ENCODE results near the gene TSPAN18.

TSPAN18 gene

GRCh38 chr11:44943696-44944095 lies 216.9 kb downstream of the TSPAN18 start:
- Histone ChIP-seq H3K4me3 (ENCODE audit: low read depth, low read length) (no peak overlapping the region), H3K4me1 (ENCODE audit: control insufficient read depth, insufficient read depth, low read length) (no peaks in the 10 kb centered on the region), H3K27ac (ENCODE audit: extremely low read depth, low read depth, low read length) (no peak overlapping the region), H3K36me3 (ENCODE audit: control insufficient read depth in 2 of 2, insufficient read depth in 1 of 2, low read length in 2 of 2) (peaks cover 0 to 16% of the 10 kb centered on the region in 2 experiments; a peak in 1 of 3 replicates), H3K9me3 (ENCODE audit: control insufficient read depth, insufficient read depth, low read depth, low read length) (no peaks in the 10 kb centered on the region)
- POLR2A ChIA-PET: interaction anchor here (1.6 kb wide), 1 partner anchor 12 kb away, joined by 3 read pairs; no protein-coding TSS in a partner anchor
- peak; percentile 45 for TF ChIP-seq ZIC2 (tag by site-specific recombination; IDR thresholded peaks at IDR 0.05)
- no peak for TF ChIP-seq SP3 (tag by site-specific recombination; IDR thresholded peaks at IDR 0.05)
- TF ChIP-seq ZNF449 (tag by site-specific recombination; IDR thresholded peaks at IDR 0.05): peak; percentile 98
- TF ChIP-seq ZBTB7A (tag by site-specific recombination; IDR thresholded peaks at IDR 0.05; ENCODE audit: low read depth): no peak
- TF ChIP-seq OSR2 (tag by site-specific recombination; IDR thresholded peaks at IDR 0.05): peak; percentile 58; the same call in 1 of the 2 replicates
- peak; percentile 32 for TF ChIP-seq ZBTB8A (tag by site-specific recombination; IDR thresholded peaks at IDR 0.05)
- CTCF ChIA-PET: interaction anchor here (0.6 to 5.5 kb wide), 4 partner anchors 8 to 162 kb away, joined by 3 to 37 read pairs (median 4); no protein-coding TSS in a partner anchor

GRCh38 chr11:44944181-44944852 lies 217.6 kb downstream of the TSPAN18 start:
- POLR2A ChIA-PET: interaction anchor here (1.6 kb wide), 1 partner anchor 12 kb away, joined by 3 read pairs; no protein-coding TSS in a partner anchor
- CTCF ChIA-PET: interaction anchor here (0.6 to 5.5 kb wide), 4 partner anchors 8 to 153 kb away, joined by 3 to 37 read pairs (median 4); no protein-coding TSS in a partner anchor
- H3K4me1 ChIP-seq (ENCODE audit: control insufficient read depth, insufficient read depth, low read length): no peaks in the 10 kb centered on the region

GRCh38 chr11:44944853-44945235 lies 218.1 kb downstream of the TSPAN18 start:
- ChIA-PET POLR2A (interaction anchor here (1.6 kb wide), 1 partner anchor 13 kb away, joined by 3 read pairs; no protein-coding TSS in a partner anchor), CTCF (interaction anchor here (1.0 to 5.5 kb wide), 4 partner anchors 9 to 153 kb away, joined by 3 to 37 read pairs (median 4); no protein-coding TSS in a partner anchor)
- Histone ChIP-seq H3K4me3 (ENCODE audit: low read depth, low read length) (no peak overlapping the region), H3K27ac (ENCODE audit: extremely low read depth, low read depth, low read length) (no peak overlapping the region), H3K9me3 (ENCODE audit: control insufficient read depth, insufficient read depth, low read depth, low read length) (no peaks in the 10 kb centered on the region), H3K36me3 (ENCODE audit: control insufficient read depth in 2 of 2, insufficient read depth in 1 of 2, low read length in 2 of 2) (peaks cover 0 to 16% of the 10 kb centered on the region in 2 experiments; a peak in 1 of 3 replicates), H3K4me1 (ENCODE audit: control insufficient read depth, insufficient read depth, low read length) (no peaks in the 10 kb centered on the region)
- TF ChIP-seq ZNF138 (tag by site-specific recombination; IDR thresholded peaks at IDR 0.05; ENCODE audit: borderline replicate concordance) (no peak), BCL11B (tag by site-specific recombination; IDR thresholded peaks at IDR 0.05; ENCODE audit: low read depth) (no peak), KLF1 (tag by site-specific recombination; IDR thresholded peaks at IDR 0.05) (no peak), ZBTB7A (tag by site-specific recombination; IDR thresholded peaks at IDR 0.05; ENCODE audit: low read depth) (no peak), ZBTB20 (tag by site-specific recombination; IDR thresholded peaks at IDR 0.05) (no peak), ZNF76 (tag by site-specific recombination; IDR thresholded peaks at IDR 0.05; ENCODE audit: borderline replicate concordance, low read depth) (no peak), ZNF266 (tag by site-specific recombination; IDR thresholded peaks at IDR 0.05; ENCODE audit: low read depth) (no peak), ZNF529 (tag by site-specific recombination; IDR thresholded peaks at IDR 0.05; ENCODE audit: insufficient replicate concordance) (no peak), ZEB2 (tag by site-specific recombination; IDR thresholded peaks at IDR 0.05) (no peak)
- TF ChIP-seq, protein P1, sequence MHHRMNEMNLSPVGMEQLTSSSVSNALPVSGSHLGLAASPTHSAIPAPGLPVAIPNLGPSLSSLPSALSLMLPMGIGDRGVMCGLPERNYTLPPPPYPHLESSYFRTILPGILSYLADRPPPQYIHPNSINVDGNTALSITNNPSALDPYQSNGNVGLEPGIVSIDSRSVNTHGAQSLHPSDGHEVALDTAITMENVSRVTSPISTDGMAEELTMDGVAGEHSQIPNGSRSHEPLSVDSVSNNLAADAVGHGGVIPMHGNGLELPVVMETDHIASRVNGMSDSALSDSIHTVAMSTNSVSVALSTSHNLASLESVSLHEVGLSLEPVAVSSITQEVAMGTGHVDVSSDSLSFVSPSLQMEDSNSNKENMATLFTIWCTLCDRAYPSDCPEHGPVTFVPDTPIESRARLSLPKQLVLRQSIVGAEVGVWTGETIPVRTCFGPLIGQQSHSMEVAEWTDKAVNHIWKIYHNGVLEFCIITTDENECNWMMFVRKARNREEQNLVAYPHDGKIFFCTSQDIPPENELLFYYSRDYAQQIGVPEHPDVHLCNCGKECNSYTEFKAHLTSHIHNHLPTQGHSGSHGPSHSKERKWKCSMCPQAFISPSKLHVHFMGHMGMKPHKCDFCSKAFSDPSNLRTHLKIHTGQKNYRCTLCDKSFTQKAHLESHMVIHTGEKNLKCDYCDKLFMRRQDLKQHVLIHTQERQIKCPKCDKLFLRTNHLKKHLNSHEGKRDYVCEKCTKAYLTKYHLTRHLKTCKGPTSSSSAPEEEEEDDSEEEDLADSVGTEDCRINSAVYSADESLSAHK (tag by site-specific recombination; IDR thresholded peaks at IDR 0.05): no peak
- TF ChIP-seq, protein P2, sequence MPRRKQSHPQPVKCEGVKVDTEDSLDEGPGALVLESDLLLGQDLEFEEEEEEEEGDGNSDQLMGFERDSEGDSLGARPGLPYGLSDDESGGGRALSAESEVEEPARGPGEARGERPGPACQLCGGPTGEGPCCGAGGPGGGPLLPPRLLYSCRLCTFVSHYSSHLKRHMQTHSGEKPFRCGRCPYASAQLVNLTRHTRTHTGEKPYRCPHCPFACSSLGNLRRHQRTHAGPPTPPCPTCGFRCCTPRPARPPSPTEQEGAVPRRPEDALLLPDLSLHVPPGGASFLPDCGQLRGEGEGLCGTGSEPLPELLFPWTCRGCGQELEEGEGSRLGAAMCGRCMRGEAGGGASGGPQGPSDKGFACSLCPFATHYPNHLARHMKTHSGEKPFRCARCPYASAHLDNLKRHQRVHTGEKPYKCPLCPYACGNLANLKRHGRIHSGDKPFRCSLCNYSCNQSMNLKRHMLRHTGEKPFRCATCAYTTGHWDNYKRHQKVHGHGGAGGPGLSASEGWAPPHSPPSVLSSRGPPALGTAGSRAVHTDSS (tag by site-specific recombination; IDR thresholded peaks at IDR 0.05): no peak
- TF ChIP-seq, protein P3, sequence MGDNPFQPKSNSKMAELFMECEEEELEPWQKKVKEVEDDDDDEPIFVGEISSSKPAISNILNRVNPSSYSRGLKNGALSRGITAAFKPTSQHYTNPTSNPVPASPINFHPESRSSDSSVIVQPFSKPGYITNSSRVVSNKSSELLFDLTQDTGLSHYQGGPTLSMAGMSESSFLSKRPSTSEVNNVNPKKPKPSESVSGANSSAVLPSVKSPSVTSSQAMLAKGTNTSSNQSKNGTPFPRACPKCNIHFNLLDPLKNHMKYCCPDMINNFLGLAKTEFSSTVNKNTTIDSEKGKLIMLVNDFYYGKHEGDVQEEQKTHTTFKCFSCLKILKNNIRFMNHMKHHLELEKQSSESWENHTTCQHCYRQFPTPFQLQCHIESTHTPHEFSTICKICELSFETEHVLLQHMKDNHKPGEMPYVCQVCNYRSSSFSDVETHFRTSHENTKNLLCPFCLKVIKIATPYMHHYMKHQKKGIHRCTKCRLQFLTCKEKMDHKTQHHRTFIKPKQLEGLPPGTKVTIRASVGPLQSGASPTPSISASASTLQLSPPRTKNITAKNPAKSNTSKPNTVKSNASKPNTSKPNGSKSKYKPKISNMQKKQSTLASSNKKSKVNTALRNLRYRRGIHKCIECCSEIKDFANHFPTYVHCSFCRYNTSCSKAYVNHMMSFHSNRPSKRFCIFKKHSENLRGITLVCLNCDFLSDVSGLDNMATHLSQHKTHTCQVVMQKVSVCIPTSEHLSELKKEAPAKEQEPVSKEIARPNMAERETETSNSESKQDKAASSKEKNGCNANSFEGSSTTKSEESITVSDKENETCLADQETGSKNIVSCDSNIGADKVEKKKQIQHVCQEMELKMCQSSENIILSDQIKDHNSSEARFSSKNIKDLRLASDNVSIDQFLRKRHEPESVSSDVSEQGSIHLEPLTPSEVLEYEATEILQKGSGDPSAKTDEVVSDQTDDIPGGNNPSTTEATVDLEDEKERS (tag by site-specific recombination; IDR thresholded peaks at IDR 0.05): no peak

More at GRCh38 chr11:44944181-44944852, 217.6 kb downstream of the TSPAN18 start:
- H3K4me3 ChIP-seq (ENCODE audit: low read depth, low read length): no peak overlapping the region
- peaks cover 0 to 16% of the 10 kb centered on the region in 2 experiments; a peak in 1 of 3 replicates for H3K36me3 ChIP-seq (ENCODE audit: control insufficient read depth in 2 of 2, insufficient read depth in 1 of 2, low read length in 2 of 2)
- H3K27ac ChIP-seq (ENCODE audit: extremely low read depth, low read depth, low read length): no peak overlapping the region
- TF ChIP-seq ZNF768 (tag by site-specific recombination; IDR thresholded peaks at IDR 0.05) (0 out of 2 replicates have a peak, but pooled peaks have one; percentile 42), ZNF169 (tag by site-specific recombination; IDR thresholded peaks at IDR 0.05) (no peak)
- H3K9me3 ChIP-seq (ENCODE audit: control insufficient read depth, insufficient read depth, low read depth, low read length): no peaks in the 10 kb centered on the region
